NCI-H1048 (cell line): Measurements from ENCODE around the gene CHMP6.

ENCODE experiments used
- DNase-seq: peaks from one replicate; lab custom pipeline; 2025; lab: John Stamatoyannopoulos, UW

Gene CHMP6

GRCh38 chr17:81043725-81044427, 52.2 kb downstream of the CHMP6 start:
- no peak for DNase-seq

DNA sequence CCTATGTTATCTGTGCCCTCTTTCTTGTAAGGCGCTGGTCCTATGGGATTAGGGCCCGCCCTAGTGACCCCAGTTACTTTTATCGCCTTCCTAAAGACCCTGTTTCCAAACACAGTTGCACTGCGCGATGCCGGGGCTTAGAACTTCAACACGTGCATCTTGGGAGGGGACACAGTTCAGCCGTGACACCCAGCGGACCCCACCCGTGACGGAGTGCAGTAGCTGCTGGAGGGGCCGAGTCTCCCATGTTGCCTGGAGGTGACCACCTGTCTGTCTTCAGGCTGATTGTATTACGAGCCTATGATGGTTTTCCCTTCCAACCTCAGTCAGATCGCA, 52.8 kb downstream of the CHMP6 start:
- DNase-seq, result no peak

DNA sequence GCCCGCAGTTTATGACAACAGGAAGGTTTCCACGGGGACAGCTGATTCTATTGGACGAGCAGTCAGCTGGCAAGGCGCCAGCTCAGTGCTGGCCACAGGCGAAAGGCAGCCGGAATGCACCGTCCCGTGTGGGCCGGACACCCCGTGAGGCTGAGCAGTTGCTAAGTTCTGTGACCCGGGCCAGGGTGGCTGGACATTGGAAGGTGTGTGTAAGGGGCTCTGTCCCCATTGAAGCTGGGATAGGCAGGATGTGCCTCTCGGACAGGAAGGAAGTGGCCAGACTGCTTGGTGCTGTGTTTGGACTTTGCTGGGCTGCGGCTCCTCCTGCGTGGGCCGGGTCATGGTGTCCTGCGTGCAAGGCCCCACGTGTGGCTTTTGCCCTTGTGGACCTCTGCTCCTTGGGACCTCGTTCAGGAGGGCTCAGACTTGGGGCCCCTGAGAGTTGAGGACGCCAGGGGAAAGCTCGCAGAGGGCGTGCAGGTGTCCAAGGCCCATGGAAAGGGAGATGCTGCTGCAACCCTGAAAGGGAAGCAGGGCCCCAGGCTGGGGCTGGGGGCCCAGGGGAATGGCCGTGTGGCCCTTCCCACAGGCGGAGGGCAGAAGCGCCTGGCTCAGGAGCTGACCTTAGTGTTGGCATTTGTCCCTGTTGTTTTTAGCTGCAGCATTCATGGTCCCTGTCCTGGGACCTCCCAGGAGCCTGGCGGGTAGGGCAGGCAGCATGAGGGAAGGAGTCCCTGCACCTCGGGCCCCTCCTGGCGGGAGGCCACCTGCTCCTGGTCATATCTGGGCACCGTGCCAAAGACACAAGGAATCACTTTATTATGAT, 53.3 kb downstream of the CHMP6 start:
- no peak for DNase-seq

GRCh38 chr17:81045590-81046095, 54.0 kb downstream of the CHMP6 start:
- DNase-seq, result no peak

GRCh38 chr17:81046132-81046769, 54.6 kb downstream of the CHMP6 start:
- DNase-seq, result no peak

GRCh38 chr17:81046770-81047359, 55.2 kb downstream of the CHMP6 start:
- DNase-seq, result no peak

DNA sequence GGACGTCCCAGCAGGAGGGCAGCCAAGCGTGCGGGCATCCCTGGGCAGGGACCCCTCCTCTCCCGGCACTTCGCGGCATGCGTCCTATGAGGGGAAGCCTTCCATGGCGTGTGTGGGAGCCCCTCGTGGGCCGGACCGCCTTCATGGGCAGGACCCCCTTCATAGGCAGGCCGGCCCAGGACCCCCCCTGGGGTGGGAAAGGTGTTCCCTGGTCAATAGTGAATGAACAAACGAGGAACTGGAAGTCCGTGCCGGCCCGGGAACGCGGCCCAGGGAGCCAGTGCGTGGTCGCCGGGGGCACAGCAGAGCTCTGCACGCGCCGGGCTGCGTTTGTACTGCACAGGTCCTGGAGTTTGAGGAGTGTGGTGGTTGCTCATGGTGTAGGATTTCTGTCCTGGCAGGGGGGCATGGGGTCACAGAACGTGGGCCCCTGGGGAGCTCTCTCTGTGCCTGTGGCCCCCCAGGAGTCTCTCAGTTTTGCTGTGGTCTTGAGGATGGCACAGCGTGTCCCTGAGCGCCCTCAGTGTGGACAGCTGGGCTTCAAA, 57.3 kb downstream of the CHMP6 start:
- no peak for DNase-seq

- DNase-seq, result no peak
Observed at GRCh38 chr17:81049372-81049911, 57.8 kb downstream of the CHMP6 start.
